Measurements from ENCODE around the gene LYST.

Gene LYST

GRCh38 chr1:235888119-235888643, 21.5 kb upstream of the LYST start:
- no peak for DNase-seq (ENCODE audit: low read depth)

- DNase-seq (ENCODE audit: low read depth), result no peak
Measured at GRCh38 chr1:235887676-235888075, 21.0 kb upstream of the LYST start.

GRCh38 chr1:235885655-235886262, 19.1 kb upstream of the LYST start:
- DNase-seq (ENCODE audit: low read depth), result no peak

GRCh38 chr1:235883261-235883927, 16.7 kb upstream of the LYST start:
- peak; percentile 100 for DNase-seq (ENCODE audit: low read depth)

DNA sequence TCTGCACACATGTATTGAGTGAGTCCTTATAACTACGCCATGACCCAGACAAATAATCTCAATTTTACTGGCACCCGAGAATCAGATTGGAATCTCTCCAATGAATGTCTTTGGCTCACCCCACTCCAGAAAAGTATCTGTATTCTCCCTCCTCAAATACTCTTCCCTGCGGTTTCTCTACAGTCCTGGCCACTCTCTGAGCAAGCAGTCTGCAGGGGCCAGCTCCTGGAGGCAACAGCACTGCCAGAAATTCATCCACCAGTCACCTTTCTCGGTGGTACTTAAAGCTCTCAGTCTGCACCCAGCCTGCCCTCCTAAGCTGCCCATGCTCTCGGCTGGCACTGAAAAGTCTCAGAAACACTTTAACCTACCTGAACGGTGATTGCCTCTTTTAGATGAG, 16.1 kb upstream of the LYST start:
- no peak for DNase-seq (ENCODE audit: low read depth)

GRCh38 chr1:235881930-235882700, 15.4 kb upstream of the LYST start:
- DNase-seq (ENCODE audit: low read depth), result no peak

GRCh38 chr1:235878082-235878811, 11.5 kb upstream of the LYST start:
- no peak for DNase-seq (ENCODE audit: low read depth)

GRCh38 chr1:235876402-235876841, 9.7 kb upstream of the LYST start:
- DNase-seq (ENCODE audit: low read depth), result no peak

DNA sequence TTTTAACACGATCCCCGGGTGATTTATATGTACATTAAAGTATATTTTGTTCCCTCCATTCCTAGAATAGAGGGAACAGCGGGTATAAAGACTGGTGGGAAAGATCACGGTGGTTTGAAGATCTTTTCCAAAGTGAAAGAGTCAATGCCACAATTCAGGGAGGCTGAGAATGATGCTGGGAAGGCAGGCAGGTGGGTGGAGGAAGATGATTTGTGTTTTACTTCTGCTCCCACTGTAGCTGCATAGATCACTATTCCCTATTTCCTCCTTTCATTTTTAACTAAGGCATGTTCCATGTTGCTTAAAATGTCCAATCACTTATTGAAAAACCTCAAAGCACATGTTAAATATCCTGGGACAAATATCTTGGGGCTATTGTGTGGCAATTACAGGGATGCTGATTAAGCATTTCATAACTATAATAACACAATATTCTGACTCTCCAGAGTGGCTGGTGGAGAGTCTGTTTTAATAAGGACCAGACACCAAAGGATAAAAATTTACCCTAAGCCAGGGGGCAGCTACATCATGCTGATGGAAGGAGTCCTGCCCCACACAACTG, 8.4 kb upstream of the LYST start:
- DNase-seq (ENCODE audit: low read depth), result no peak

GRCh38 chr1:235874261-235874660, 7.6 kb upstream of the LYST start:
- no peak for DNase-seq (ENCODE audit: low read depth)

GRCh38 chr1:235873571-235873970, 6.9 kb upstream of the LYST start:
- no peak for DNase-seq (ENCODE audit: low read depth)

GRCh38 chr1:235873045-235873444, 6.3 kb upstream of the LYST start:
- no peak for DNase-seq (ENCODE audit: low read depth)

DNA sequence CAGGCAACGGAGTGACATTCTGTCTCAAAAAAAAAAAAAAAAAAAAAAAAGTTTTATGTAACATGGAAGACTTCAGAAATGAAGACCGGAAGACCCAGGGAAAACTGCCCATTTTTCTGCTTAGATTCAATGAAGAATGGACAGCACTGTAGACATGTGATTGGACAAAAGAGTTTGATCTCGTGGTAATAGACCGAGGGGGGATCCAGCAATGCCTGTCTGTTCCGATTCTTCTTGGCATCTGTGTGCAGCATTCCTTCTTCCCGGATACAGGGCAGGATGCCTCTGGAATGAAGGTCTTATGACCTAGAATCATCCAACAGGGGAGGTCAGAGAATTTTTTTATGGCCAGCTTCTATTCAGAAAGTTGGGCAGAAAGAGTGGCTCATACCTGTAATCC, 5.6 kb upstream of the LYST start:
- no peak for DNase-seq (ENCODE audit: low read depth)

DNA sequence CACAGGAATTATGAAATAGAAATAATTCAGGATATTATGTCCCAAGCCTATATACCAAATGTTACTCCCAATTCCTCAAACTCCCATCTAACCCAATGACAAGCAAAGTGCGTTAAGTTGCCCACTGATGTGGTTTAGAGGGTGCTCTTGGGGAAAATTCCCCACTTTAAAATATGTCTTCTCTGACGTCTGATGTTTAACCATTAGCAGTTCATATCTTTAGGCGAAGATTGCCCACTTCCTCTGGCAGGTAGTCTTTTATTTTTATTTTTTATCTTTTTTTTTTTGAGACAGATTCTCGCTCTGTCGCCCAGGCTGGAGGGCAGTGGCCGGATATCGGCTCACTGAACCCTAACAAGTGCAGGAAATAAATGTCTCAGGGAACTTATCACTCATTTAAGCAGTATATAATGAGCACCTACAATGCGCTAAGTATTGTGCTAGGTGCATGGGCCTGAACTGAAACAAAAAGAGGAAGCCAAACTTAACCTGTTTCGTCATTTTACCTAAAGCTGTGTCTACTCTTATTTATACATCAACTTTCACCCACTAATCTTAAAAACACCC, 1.3 kb upstream of the LYST start:
- DNase-seq (ENCODE audit: low read depth), result no peak

DNA sequence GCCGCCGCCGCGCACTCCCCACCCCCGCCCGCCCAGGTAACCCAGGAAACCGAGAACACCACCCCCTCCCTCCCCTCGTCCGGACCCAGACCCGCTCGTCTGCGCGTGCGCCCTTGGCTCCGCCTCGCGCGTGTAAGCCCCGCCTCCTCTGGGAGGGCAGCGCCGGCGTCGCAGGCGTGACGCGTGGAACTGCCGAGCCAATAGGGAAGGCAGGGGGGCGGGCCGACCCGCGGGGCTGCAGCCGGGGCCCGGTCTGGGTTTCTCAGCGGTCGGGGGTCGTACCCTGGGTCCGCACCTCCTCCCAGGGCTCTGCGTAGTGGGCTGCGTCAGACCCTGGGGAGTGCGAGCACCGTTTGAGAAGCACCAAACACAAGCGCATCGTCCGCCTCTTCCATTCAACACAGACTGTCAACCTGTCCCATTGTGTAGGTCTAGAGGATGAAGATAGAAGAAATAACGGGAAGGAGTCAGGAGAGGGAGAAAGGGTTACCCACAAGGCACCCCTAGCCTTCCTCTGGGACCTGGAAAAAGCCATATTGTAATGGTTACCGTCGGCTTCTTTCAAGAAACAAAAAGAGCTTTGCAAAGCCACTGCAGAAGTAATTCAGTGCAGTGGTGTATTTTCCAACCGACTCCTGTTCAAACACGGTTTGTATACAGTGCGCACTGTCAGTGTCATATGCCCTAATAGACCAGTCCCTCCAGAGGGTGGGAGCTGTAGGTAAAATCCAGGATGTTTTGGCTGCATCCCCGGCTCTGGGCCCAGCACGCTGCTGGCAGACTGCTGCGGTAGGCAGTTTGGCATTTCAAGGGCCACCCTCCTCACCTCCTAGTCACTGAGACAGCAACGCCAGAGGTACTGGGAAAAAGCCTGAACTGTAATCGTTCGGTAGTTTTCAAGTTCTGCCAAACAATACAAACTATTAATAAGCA, 473 bp upstream of the LYST start:
- peak; percentile 60 for DNase-seq (ENCODE audit: low read depth)

DNA sequence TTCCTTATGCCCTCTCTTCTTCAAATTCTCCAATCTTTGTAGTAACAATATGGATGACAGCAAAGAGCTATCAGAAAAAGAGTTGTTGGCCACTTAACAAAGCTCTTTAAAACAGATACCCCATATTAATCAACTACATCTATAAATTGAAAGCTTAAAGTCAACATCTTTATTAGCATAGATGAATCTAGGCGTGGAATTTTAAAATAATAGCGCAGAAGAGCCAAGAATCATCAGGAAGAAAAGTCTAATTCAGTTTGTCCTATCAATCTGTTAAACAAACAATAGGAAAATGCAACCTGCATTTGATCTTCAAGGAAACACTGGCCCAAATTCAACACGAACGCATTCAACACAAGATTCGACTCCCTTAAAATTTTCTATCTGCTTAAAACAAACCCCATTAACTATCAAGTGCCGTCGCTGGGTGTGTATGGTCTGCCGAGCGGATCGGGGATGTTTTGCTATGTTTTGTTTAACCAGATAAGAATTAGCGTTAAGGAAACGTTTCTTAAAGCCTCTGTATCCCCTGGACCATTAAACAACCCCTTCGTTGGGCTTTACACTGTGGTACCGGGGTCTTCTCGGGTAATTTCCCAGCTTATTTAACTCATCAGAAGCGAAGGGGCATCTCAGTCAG, 1.0 kb downstream of the LYST start:
- no peak for DNase-seq (ENCODE audit: low read depth)

DNA sequence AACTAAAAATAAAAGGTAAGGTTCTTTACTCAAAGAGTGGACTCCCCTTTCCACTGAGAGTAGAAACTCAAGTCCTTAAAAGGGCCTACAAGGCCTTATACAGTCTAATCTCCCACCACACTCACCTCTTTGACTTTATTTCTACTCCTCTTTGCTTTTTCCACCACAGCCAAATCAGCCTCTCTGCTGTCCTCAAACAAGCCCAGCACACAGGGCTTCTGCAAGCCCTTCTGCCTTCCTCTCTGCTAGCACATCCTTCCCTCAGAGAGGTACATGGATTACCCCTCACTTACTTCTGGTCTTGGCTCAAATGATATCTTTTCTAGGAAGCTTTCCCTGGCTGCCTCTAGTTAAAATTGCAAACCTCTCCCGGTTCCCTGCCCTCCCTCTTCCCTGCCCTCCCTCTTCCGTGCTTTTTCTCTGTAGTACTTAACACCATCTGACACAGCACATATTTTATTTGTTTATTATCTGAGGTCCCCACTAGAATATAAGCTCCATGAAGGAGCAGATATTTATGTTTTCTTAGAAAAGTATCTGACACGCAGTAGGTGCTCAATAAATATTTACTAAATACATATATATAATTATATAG, 1.7 kb downstream of the LYST start:
- no peak for DNase-seq (ENCODE audit: low read depth)

DNA sequence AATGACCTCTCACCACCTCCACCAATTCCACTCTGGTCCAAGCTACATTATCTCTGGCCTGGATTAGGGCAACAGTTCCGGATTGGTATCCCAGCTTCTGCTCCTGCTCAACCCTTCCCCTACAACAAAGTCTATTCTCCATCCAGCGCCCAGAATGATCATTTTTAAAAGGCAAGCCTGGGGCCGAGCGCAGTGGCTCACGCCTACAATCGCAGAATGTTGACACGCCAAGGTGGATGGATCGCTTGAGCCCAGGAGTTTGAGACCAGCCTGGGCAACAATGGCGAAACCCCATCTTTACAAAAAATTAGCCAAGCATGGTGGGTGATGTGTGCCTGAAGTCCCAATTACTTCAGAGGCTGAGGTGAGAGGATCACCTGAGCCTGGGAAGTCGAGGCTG, 2.2 kb downstream of the LYST start:
- DNase-seq (ENCODE audit: low read depth), result no peak

- no peak for DNase-seq (ENCODE audit: low read depth)
Measured at GRCh38 chr1:235863699-235864093, 3.0 kb downstream of the LYST start.

DNA sequence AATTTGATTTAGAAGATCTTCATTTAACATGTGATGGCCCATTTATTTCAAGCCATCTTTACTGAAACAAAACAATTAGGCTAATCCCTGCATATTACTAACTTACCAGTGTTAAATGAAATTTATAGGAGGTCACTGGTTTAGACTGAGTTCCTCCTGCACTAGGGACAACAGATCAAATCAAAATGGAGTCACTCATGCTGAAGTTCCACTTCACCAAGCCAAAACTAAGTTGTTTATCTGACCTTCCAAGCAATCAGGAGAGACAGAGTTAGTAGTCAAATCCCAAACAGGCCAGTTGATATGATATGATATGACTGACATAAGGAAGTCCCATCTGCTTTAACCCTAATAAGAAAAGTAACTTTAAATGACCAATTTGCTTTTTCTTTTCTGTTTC, 4.8 kb downstream of the LYST start:
- DNase-seq (ENCODE audit: low read depth), result no peak

Measured in GM04503 (cell line).